ENCODE results near the gene RAB9A.

DNA sequence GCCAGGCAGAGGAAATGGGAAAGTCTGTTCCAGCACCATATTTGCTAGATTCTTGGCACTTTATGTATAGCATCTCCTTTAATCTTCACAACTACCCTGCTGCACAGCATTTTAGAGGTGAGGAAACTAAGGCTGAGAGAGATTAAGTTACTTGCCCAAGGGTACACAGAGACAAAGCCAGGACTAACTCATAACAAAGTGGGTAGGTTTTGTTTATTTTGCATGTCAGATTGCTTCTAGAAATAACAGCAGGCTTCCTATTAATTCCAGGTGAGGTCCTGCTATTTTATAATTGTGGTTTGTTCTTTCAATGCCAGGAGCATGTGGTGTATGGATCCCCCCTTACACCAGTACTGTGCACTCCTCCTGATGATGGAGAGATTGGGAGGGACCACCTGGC lies 21.0 kb upstream of the RAB9A start:
- no peak for TF ChIP-seq CTCF (IDR thresholded peaks at IDR 0.05)
- no peak for TF ChIP-seq POLR2A (IDR thresholded peaks at IDR 0.05)

All from thyroid gland (tissue), 4 donors.